Middle frontal gyrus (tissue), 1 donor: ENCODE results near the gene CLEC18A.
"Not testable (repeated sequence)": the region's sequence is repeated elsewhere in the genome, so short reads cannot be mapped to it uniquely, and the experiment has no call there.

Experiments
- DNase-seq: peaks from one replicate; pipeline ENCODE4 v3.0.0-alpha.2; 2015; ENCODE audit warnings: low spot score; ENCODE audit errors: extremely low spot score

CLEC18A gene

DNA sequence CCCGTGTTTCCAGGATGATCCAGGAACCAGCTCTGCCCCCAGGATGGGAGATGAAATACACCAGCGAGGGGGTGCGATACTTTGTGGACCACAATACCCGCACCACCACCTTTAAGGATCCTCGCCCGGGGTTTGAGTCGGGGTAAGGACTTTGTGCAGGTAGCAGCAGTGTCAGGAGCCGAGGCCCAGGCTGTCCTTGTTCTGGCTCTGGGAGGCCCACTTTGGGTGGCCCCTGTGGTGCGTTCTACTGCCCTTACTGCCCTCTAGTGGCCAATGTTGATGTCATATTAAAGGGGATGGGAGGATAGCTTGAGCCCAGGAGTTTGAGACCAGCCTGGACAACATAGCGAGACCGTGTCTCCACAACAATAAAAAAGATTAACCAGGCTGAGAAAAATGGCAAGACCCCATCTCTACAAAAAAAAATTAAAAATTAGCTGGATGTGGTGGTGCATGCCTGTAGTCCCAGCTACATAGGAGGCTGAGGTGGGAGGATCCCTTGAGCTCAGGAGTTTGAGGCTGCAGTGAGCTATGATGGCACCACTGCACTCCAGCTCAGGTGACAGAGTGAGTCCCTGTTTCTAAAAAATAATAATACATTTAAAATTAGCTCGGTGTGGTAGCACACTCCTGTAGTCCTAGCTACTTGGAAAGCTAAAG, 20.9 kb upstream of the CLEC18A start:
- DNase-seq = no peak

DNA sequence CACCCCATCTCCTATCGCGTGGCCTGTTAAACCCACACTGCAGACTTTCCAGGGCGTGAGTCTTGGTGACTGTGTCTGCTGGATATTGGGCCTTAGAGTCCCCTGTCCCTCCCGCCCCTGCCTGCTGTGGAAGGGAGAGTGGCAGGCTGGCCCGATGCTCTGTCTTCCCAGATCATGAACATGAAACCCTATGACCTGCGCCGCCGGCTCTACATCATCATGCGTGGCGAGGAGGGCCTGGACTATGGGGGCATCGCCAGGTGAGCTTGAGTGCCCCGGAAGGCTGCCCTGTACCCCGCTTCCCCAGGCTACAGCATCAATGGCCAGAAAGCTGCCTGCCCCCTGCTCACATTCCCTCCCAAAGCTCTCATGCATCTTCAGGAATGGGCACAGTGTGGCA, 19.5 kb upstream of the CLEC18A start:
- no peak for DNase-seq

DNA sequence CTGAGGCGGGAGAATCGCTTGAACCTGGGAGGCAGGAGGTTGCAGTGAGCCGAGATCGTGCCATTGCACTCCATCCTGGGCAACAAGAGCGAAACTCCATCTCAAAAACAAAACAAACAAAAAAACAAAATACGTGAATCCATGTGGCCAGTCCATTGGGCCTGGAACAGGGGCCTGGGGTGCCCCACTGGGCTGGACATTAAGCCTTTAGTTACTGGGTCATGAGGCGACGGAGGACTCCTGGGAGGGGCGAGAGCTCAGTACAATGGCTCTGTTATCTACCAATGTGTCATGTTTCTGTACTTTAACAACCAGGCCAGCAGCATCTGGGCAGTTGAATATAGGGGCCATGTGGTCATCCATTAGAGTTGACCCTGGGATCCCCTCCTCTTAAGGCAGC, 18.9 kb upstream of the CLEC18A start:
- DNase-seq = no peak

DNA sequence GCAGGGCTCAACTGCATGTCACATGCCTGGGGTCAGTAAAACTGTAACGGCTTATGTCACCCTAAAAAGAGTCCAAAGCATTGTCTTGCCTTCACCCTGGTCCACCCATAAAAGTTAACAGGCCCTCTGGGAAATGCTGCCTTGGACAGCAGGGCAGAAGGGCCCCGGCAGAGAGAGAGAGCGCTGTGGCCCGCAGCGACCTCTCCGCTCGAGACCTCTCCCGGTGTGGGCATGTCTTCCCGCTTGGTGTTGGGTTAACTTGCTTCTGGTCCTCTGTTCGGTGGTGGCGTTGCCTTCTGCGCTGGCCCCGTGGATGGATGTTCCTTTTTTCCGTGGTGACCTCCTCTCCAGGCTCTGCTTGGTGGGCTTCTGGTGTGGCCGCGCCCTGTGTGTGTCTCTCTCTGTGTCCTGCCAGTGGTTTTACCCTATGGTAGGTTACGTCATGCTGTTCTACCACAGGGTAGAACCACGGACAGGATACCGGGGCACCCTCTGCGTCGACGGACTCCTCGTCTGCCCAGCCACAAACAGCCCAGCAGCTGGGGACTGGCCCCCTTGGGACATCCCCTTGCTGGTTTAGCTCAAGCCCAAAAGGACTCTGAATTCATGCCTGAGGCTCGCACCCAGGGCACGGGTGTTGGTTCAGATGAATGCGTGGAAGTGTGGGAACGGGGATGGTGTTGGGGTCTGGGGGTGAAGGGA, 18.3 kb upstream of the CLEC18A start:
- no peak for DNase-seq

DNA sequence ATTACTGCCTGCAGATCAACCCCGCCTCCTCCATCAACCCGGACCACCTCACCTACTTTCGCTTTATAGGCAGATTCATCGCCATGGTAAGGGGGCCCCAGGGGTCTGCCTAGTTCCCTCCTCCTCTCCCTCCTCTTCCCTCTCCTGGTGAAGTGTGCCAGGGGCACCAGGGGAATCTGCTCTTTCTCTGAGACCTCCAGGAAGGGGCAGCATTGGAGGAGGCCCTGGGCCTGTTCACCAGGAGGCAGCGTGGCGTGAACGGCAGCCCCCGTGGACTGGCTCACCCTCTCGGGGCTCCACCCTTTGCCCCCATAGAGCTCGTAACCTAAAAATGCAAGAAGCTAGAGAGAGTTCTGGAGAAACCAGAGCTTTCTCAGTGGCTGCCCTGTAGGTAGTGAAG, 17.1 kb upstream of the CLEC18A start:
- no peak for DNase-seq

DNA sequence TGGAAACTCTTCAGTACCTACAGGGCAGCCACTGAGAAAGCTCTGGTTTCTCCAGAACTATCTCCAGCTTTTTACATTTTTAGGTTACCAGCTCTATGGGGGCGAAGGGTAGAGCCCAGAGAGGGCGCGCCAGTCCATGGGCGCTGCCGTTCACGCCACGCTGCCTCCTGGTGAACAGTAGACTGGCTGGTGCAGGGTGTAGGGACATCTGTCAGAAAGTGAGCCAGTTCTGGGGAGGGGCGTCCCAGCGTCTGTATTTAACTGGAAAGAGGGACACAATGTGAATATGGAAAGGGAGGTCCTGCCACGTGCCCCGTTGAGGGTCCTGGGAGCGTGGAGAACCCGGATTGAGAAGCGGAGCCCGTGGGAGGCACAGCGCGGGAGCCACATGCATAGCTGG, 16.4 kb upstream of the CLEC18A start:
- DNase-seq = no peak

DNA sequence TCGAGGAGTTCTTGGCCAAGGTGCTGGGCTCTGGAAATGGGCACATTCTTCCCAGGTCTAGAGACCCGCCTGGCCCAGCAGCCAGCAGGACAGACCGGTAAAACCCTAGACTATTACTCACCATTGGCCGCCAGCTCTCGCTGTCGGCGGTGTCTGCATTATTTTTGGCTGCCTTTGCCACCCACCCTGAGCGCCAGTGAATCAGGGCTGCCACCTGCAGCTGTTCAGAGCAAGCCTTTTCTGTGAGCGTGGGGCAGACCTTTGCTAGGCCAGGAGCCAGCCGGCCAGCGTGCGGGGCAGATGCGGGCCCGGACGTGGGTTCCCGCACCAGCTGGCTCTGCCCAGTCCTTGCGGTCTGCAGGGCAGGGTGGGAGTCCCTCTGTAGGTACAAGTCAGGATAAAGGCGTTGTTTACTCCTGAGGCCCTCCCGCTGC, 15.8 kb upstream of the CLEC18A start:
- DNase-seq = no peak

DNA sequence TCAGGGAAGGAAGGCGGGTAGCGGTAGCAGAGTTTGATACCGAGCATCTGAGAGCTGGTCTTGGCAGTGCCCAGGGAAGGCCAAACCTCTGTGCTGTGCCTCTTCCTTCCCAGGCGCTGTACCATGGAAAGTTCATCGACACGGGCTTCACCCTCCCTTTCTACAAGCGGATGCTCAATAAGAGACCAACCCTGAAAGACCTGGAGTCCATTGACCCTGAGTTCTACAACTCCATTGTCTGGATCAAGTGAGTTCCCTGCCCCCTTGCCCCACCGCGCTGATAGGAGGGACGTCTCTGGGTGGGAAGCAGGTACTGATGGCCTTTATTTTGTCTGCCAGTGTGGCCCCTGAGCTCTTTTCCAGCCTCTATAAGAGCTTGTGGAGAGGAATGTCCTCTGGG, 15.4 kb upstream of the CLEC18A start:
- DNase-seq = no peak

DNA sequence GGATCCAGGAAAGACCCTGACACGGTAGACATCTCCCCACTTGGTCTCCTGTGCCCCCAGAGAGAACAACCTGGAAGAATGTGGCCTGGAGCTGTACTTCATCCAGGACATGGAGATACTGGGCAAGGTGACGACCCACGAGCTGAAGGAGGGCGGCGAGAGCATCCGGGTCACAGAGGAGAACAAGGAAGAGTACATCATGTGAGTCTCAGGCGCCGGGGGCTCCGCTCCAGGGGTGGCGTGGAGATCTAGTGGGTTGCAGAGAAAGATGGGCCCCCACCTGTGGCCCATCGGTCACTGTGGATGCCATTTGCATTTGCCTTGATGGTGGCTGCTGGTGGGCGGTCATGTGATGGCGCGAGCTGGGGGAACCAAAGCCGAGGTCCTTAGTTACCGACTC, 14.9 kb upstream of the CLEC18A start:
- DNase-seq = no peak

DNA sequence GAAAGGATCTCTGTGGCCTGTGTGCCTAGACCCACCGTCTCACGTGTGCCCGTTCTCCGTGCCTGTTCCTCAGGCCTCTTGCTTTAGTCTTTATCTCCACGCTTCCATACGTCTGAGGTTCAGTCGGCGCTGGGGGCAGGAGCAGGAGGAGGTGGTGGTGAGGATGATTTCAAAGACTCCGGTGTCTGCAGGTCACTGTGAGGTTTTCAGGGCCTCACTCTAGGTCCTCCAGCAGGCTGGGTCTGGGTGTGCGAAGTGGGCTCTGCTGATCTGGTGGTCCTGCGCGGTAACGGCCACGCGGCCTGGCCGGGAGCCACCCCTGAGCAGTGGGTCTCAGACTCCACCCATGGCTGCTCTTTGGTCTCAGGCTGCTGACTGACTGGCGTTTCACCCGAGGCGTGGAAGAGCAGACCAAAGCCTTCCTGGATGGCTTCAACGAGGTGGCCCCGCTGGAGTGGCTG, 14.4 kb upstream of the CLEC18A start:
- DNase-seq = no peak

DNA sequence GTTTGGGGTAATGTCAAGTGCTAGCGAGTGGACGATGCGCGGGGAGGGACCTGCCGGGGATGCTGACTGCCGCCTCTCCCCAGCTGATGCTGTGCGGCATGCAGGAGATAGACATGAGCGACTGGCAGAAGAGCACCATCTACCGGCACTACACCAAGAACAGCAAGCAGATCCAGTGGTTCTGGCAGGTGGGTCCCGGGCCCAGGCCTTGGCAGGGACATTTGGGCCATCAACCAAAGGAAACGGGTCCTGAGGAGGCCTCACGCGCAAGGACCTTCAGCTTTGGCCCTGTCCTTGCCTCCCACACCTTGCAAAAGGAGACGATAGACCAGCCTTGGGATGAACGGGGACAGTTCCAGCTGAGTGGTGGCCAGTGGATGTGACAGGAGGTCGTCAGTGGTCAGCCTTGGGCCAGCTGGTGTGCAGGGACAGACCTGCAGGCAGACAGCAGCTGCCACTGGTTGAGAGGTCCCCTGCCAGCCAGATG, 13.6 kb upstream of the CLEC18A start:
- DNase-seq = no peak

DNA sequence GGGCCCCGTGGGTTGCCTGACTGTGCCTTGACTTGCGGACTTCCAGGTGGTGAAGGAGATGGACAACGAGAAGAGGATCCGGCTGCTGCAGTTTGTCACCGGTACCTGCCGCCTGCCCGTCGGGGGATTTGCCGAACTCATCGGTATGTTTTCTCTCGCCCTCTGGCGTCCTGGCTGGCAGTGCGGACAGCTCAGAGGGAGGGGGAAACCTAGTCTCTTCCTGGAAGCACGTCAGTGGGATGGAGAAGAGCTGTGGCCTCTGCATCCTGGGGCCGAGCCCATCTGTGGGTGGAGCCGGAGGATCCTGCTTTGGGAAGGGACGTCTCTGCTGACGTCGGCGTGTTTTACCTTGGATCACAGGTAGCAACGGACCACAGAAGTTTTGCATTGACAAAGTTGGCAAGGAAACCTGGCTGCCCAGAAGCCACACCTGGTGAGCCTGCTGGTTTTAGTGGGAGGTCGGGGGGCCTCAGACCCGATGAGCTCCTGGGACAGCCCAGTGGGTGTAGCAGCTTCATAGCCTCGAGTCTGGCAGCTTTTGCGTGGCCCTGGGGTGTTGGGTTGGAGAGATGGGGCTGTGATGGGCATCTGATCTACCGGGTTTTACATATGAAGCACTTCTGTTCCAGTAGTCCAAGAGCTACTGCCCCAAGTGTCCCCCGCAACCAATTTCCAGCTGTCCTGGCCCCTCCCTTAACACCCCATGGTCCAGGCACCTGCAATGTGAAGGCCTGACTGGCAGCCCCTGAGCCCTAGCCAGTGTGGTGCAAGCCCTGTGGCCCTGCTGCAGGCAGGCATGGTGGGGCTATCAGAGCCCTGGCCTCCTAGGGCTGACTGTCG, 11.9 kb upstream of the CLEC18A start:
- no peak for DNase-seq

DNA sequence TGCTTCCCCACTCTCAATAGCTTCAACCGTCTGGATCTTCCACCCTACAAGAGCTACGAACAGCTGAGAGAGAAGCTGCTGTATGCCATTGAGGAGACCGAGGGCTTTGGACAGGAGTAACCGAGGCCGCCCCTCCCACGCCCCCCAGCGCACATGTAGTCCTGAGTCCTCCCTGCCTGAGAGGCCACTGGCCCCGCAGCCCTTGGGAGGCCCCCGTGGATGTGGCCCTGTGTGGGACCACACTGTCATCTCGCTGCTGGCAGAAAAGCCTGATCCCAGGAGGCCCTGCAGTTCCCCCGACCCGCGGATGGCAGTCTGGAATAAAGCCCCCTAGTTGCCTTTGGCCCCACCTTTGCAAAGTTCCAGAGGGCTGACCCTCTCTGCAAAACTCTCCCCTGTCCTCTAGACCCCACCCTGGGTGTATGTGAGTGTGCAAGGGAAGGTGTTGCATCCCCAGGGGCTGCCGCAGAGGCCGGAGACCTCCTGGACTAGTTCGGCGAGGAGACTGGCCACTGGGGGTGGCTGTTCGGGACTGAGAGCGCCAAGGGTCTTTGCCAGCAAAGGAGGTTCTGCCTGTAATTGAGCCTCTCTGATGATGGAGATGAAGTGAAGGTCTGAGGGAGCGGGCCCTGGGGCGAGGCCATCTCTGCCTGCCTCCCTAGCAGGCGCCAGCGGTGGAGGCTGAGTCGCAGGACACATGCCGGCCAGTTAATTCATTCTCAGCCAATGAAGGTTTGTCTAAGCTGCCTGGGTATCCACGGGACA, 11.1 kb upstream of the CLEC18A start:
- no peak for DNase-seq

DNA sequence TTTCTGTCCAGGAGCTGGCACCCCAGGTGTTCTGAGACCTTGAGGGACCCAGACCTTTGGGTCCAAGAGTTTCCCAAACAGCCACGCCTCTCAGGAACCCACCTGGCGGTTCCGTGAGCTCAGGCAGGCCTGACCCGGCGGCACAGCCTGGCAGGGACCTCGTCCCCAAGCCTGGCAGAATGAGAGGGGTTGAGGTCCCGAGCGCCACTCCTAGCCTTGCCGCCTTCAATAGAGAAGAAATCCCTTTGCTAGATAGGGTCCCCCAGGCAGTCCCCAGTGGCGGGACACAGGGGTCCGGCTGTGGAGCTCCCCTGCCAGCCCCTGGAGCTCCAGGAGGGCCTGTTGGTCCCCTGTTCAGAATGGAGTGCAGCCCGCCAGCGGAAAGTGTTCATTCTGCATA, 10.5 kb upstream of the CLEC18A start:
- DNase-seq = no peak

DNA sequence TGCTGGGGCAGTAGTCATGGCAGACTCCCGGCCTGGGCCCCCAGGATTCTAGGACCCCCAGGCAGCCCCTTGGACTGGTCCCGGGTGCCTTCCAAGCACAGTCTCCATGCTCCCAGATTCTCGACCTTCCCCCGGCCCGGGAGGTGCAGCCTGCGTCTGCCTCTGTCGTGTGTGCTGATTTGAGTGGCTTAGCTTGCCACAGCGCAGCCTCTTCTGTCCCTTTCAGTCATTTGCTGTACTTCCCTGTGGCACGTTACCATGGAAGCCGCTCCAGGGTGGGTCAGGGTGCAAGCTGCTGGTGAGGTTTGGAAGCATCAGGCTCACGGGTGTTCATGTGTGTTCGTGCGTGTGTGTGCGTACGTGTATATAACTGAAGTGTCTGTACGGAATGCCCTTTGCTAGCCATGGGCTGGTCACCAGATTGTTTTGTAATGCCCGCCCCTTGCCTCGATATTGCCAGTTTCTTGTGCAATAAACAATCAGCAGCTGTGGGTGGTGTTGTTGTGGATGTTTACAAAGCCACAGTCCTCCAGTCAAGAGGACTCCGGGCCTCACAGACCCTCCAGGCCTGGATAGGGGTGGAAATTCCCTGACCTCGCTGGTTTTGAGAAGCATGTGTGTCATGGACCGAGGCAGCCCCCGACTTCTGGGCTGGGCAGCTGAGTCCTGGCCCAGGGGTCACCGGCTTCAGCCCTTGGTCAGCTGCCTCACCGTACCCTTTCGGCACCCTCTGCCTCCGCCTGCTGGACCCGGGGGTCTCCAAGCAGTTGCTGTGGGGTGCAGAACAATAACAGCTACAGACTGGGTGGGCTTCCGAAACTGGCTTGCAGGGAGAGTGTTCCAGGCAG, 9.7 kb upstream of the CLEC18A start:
- DNase-seq = no peak

DNA sequence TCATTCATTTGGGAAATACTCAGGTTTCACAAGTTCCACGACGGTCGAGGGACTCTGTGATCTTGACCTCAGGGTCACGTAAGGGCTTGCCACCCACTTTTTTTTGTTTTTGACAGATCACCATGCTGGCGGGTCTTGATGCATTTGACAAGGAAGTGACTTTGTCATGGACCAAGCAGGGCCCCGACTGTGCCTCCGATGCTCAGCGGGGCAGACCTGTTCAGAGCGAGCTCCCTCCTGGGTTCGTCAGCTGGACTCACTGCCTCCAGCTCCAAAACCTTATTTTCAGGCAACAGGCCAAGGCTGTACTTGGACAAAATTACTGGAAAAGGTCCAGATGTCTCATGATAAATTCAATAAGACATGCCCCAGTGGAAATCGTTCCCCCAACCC, 9.0 kb upstream of the CLEC18A start:
- DNase-seq = no peak

DNA sequence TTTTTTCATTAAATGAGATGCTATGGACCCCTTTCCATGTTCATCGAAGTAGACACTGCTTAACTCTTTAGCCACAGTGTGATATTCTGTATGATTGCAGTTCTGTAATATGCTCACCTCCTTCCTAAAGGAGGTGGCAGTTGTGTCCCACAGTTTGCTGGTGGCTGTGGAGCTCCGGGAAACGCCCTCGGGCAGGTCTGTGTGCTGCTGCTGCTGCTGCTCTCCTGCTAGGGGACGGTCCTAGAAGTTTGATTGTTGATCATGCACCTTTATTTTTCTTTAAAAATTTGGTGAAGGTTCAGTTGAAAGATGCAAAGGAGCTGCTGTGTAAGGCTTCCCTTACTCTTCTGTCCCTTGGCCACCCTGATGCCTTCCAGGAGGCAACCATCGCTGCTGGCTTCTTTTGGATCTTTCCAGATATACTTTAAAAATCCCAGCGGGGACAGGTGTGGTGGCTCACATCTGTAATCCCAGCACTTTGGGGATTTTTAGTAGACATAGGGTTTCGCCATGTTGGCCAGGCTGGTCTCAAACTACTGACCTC, 8.4 kb upstream of the CLEC18A start:
- DNase-seq = no peak

DNA sequence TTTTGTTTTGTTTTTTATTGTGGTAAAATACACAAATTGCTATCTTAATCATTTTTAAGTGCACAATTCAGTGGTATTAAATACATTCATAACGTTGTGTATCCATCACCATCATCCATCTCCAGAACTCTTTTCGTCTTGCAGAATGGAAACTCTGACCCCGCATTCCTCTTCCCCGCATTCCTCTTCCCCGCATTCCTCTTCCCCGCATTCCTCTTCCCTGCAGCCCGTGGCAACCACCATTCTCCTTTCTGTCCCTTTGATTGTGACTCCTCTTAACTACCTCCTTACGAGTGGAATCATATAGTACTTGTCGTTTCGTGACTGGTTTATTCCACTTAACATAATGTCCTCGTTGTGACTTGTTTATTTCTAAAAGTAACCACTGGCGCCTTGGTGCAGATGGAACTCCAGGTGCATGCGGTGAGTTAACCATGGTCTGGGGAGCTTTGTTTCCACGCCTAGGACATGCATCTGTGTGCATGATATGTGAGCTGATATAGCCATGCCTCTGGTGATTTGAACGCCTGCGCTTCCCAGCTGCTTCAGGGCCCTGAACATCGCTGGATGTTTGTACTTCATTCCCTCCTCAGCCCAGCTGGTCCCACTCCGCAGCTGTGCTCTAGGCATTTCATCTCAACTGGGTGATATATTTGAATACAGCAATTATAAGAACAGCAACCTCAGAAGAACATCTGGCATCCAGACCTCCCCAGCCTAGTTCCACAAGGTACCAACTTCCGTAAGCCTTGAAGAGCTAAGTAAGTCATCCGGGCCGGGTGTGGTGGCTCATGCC, 7.7 kb upstream of the CLEC18A start:
- not testable (repeated sequence) for DNase-seq

DNA sequence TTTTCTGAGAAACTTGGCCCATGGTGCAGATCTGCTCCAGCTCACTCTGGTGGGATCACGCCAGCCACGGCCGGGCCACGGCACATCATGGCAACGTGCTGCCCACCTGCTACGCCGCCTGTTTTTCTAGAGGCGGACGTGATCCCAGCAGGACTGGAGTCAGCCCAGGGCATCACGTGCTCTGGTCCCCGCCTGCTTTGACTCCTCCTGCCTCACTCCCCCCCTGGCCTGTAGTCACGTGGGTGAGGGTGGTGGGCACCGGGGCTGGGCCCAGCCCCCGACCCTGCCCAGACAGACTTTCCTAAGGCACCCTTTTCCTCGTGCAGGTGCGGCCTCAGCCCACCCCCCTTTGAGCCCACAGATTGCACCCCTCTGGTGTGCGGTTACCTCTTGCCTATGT, 723 bp upstream of the CLEC18A start:
- DNase-seq = not testable (repeated sequence)
